Heart right ventricle (tissue), 16 donors: ENCODE data around the gene IL17B. TPM values are rescaled to one million over a fixed set of nuclear protein-coding genes. Genes with fewer than 3 reads are reported as not detected.
A peak's percentile ranks its signal among the peaks of the same experiment; 100 is the strongest.

Source experiments
- ATAC-seq, 8 donors: fragments of 200-7000 bp; cut with Tn5 transposase; one replicate each; pipeline ENCODE4 v1.9.1; 2020; ENCODE audit warnings: mild to moderate bottlenecking in 8 of 8, moderate library complexity in 8 of 8, moderate number of reproducible peaks in 1 of 8
- DNase-seq, 2 donors: peaks; one replicate each; pipeline ENCODE4 v3.0.0-alpha.2; 2020
- H3K27ac ChIP-seq, 10 donors: fragments of 200-600 bp; sonication (generic) in 2 of 10; one replicate each; pipeline versions ENCODE4 v1.5.0 to v1.8.0; 2020 to 2022; ENCODE audit warnings: mild to moderate bottlenecking in 3 of 10
- H3K27me3 ChIP-seq, 7 donors: fragments of 200-600 bp; one replicate each; pipeline ENCODE4 v1.8.0; 2021 to 2022; ENCODE audit warnings: mild to moderate bottlenecking in 2 of 7
- H3K36me3 ChIP-seq, 9 donors: fragments of 200-600 bp; sonication (generic) in 1 of 9; one replicate each; pipeline versions ENCODE4 v1.5.0 to v1.8.0; 2020 to 2022; ENCODE audit warnings: mild to moderate bottlenecking in 2 of 9
- H3K4me1 ChIP-seq, 9 donors: fragments of 200-600 bp; sonication (generic) in 1 of 9; one replicate each; pipeline versions ENCODE4 v1.5.0 to v1.8.0; 2020 to 2022; ENCODE audit warnings: mild to moderate bottlenecking in 4 of 9
- H3K4me3 ChIP-seq, 10 donors: fragments of 200-600 bp; sonication (generic) in 2 of 10; one replicate each; pipeline versions ENCODE4 v1.5.0 to v1.8.0; 2020 to 2022; ENCODE audit warnings: mild to moderate bottlenecking in 7 of 10, moderate library complexity in 2 of 10
- H3K9me3 ChIP-seq, 11 donors: fragments of 200-600 bp in 10 of 11; sonication (generic) in 2 of 11; one replicate each; pipeline versions ENCODE4 v1.5.0 to v1.8.0; 2013 to 2022; ENCODE audit warnings: mild to moderate bottlenecking in 2 of 11, control low read depth in 1 of 11, moderate library complexity in 1 of 11
- CTCF ChIP-seq, 9 donors: fragments of 200-600 bp; sonication (generic) in 2 of 9; IDR thresholded peaks; one replicate each; pipeline versions ENCODE4 v1.5.0 to v1.8.0; 2021 to 2022; ENCODE audit warnings: antibody characterized with exemption in 9 of 9, mild to moderate bottlenecking in 5 of 9, moderate library complexity in 1 of 9
- WGBS, 2 donors: extraction: QIAGEN DNeasy Blood & Tissue Kit; methylation state at CpG; one replicate each; pipeline ENCODE4 v1.1.7; 2013; ENCODE audit warnings: inconsistent platforms in 1 of 2; 5-methylcytosine and 5-hydroxymethylcytosine counted together
- intact Hi-C, 10 donors: fragments of 100-400 bp; cut with DNase I; formaldehyde crosslinking; loops; one replicate each; pipeline versions ENCODE4 v1.11.1 to v1.14.2; 2022
- polyA plus RNA-seq, 2 donors: library from polyadenylated mRNA; stranded (reverse); fragments of 200-250 nt; gene quantifications; one replicate each; pipeline ENCODE4 v1.2.3, GENCODE V29; 2013
- total RNA-seq, 10 donors: library from RNA; stranded (reverse); fragmentation: NEBNext Ultra II Directional in 3 of 10; extraction: Animal tissue kit (Norgen Biotek cat#: 25700) in 3 of 10; gene quantifications; one replicate each; pipeline versions ENCODE4 v1.2.1 to v1.2.4, GENCODE V29; 2021 to 2023
- donor health status: Arrhythmogenic right ventricular cardiomyopathy.
- donor health status: ischemic (EF 13 %, LVEDD 7.1; RV severe dilation, severe dysfunction).
- donor health status: healthy with polysubstance abuse.
- donor health status: DM: no; HTN: yes; CAD: no.
- donor health status: DM: no; HTN: no; CAD: no.
- donor health status: ischemic (EF 25% LVEDD 6.9; RV normal size, moderate dysfunction).
- donor health status: ischemic (EF 25% LVEDD 5.7; RV mildly dilated, moderate dysfunction).
- donor health status: healthy.
- donor health status: DM: yes; HTN: yes; CAD: no.
- donor health status: Ischemic cardiomyopathy.
- donor health status: ischemic (EF 35%, LVEDD 5.7; RV mildly dilated, moderate dysfunction).
- donor health status: nonischemic (EF 11% LVEDD 7.7; RV severe dilation, severe dysfunction).
- donor health status: DM: yes; HTN: yes; CAD: no.
- donor health status: PGD.
- donor health status: ischemic (EF 29% LVEDD 5.4; RV normal size, mild dysfunction).
- donor health status: nonischemic (EF 23%, LVEDD 6.1; RV moderate dilation, normal function).

Gene IL17B
- total and polyA plus RNA-seq, 12 donors, result 0.44 to 0.83 (median 0.57) TPM; not detected in 9

DNA sequence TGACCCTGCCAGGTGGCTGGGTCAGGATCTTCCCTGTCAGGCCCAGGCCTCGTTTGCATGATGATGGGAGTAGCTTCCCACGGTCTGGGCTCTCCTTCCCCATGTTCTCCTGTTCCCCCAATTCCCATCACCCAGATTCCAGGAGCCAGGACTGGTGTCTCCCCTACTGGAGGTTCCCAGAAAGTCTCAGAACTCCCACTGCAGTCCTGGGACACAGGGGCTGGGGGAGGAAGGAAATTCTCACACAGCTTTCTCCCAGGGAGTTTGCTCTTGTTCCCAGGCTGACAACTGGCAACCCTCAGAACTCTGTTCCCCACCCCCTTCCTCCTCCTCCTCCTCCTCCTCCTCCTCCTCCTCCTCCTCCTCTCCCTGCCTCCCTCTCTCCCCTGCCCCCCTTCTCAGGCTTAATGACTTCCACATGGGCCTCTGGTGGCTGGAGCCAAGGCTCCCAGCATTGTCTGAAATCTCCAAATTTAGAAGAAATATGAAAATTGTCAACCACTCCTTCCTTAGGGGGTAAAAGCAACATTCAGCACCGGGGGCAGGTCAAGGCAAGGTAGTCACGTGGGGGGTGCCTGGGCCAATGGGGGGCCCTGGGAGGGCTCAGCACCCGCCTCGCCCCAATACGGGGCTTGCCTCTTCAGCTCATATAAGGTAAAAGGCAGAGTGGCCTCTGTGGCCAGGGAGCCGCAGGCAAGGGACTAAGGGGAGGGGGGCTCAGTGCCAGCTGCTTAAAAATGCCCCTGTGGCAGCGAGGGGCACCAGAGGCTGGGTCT, 27.3 kb upstream of the IL17B start:
- Histone ChIP-seq H3K27ac (peak overlapping the region; percentile 66 to 95 (median 80)), H3K4me1 (peaks cover 0 to 35% (median 11%) of the 10 kb centered on the region in 9 donors), H3K9me3 (no peaks in the 10 kb centered on the region), H3K36me3 (peaks cover 0 to 28% (median 0%) of the 10 kb centered on the region in 9 donors), H3K4me3 (peak overlapping the region; percentile 28 to 64 (median 54)), H3K27me3 (no peaks in the 10 kb centered on the region)
- peak; percentile 78 to 89 (median 86) for ATAC-seq
- 62 to 68% methylated on average over 9 of the region's 9 CpGs for WGBS, 2 donors
- DNase-seq, result peak; percentile 68 to 75
- intact Hi-C loops, result no loop called here
- peak in 1 of 9 donors; percentile 15 for TF ChIP-seq CTCF (IDR thresholded peaks at IDR 0.05)

GRCh38 chr5:149405550-149406202, 26.6 kb upstream of the IL17B start:
- Histone ChIP-seq H3K9me3 (no peaks in the 10 kb centered on the region), H3K4me1 (peaks cover 0 to 35% (median 11%) of the 10 kb centered on the region in 9 donors), H3K36me3 (peaks cover 0 to 23% (median 0%) of the 10 kb centered on the region in 9 donors), H3K4me3 (peak overlapping the region in 2 of 10 donors; percentile 17 to 26), H3K27me3 (no peaks in the 10 kb centered on the region), H3K27ac (peak overlapping the region in 9 of 10 donors; percentile 40 to 80 (median 70))
- ATAC-seq, result peak in 4 of 8 donors; percentile 2 to 18 (median 10)
- DNase-seq, result no peak
- intact Hi-C loops, result no loop called here
- WGBS, 2 donors, result 73 to 81% methylated on average over 16 of the region's 16 CpGs
- TF ChIP-seq CTCF (IDR thresholded peaks at IDR 0.05), result no peak

GRCh38 chr5:149404746-149405549, 25.9 kb upstream of the IL17B start:
- Histone ChIP-seq H3K27me3 (no peaks in the 10 kb centered on the region), H3K36me3 (peaks cover 0 to 15% (median 0%) of the 10 kb centered on the region in 9 donors), H3K4me1 (peaks cover 0 to 40% (median 12%) of the 10 kb centered on the region in 9 donors), H3K9me3 (no peaks in the 10 kb centered on the region), H3K27ac (peak overlapping the region in 9 of 10 donors; percentile 40 to 80 (median 70)), H3K4me3 (no peak overlapping the region)
- no peak for TF ChIP-seq CTCF (IDR thresholded peaks at IDR 0.05)
- WGBS, 2 donors, result 72 to 76% methylated on average over 17 of the region's 17 CpGs
- DNase-seq (no peak), ATAC-seq (no peak)
- intact Hi-C loops, result no loop called here
